Measurements from ENCODE around the gene CEP85L.
"Not testable (repeated sequence)": the region's sequence is repeated elsewhere in the genome, so short reads cannot be mapped to it uniquely, and the experiment has no call there.

The CEP85L gene

GRCh38 chr6:118444796-118445195 lies 206.6 kb downstream of the CEP85L start:
- H3K4me1 ChIP-seq, result no peaks in the 10 kb centered on the region
- no peaks in the 10 kb centered on the region for H3K27me3 ChIP-seq (ENCODE audit: low read depth)
- in situ Hi-C loops (cut with MboI; ENCODE audit: low sequenced_read_pairs), result no loop called here
- no peak overlapping the region for H3K4me3 ChIP-seq
- DNase-seq (ENCODE audit: low spot score in 2 of 2), result no peak
- no peaks in the 10 kb centered on the region for H3K36me3 ChIP-seq (replicated peaks)
- H3K9me3 ChIP-seq, result no peaks in the 10 kb centered on the region

GRCh38 chr6:118436482-118436881 lies 214.9 kb downstream of the CEP85L start:
- DNase-seq (ENCODE audit: low spot score in 2 of 2), result no peak

GRCh38 chr6:118434147-118434546 lies 217.2 kb downstream of the CEP85L start:
- H3K27me3 ChIP-seq (ENCODE audit: low read depth); H3K36me3 ChIP-seq (replicated peaks); H3K4me1 ChIP-seq; DNase-seq (ENCODE audit: low spot score in 2 of 2); in situ Hi-C loops (cut with MboI; ENCODE audit: low sequenced_read_pairs); H3K9me3 ChIP-seq; H3K4me3 ChIP-seq: not testable (repeated sequence)

More at GRCh38 chr6:118436482-118436881, 214.9 kb downstream of the CEP85L start:
- no peaks in the 10 kb centered on the region for H3K27me3 ChIP-seq (ENCODE audit: low read depth)
- no peaks in the 10 kb centered on the region for H3K4me1 ChIP-seq
- H3K9me3 ChIP-seq, result peaks cover 2% of the 10 kb centered on the region; the same call in 1 of the 2 replicates
- H3K36me3 ChIP-seq (replicated peaks), result no peaks in the 10 kb centered on the region
- H3K4me3 ChIP-seq, result no peak overlapping the region
- in situ Hi-C loops (cut with MboI; ENCODE audit: low sequenced_read_pairs), result no loop called here

GRCh38 chr6:118421312-118421711 lies 230.1 kb downstream of the CEP85L start:
- H3K36me3 ChIP-seq (replicated peaks); in situ Hi-C loops (cut with MboI; ENCODE audit: low sequenced_read_pairs); H3K4me3 ChIP-seq; H3K4me1 ChIP-seq; H3K9me3 ChIP-seq; H3K27me3 ChIP-seq (ENCODE audit: low read depth): not testable (repeated sequence)
- peak in 1 of 2 experiments; percentile 23 for DNase-seq (ENCODE audit: low spot score in 2 of 2)

GRCh38 chr6:118419448-118420394 lies 231.7 kb downstream of the CEP85L start:
- Histone ChIP-seq H3K36me3 (replicated peaks) (no peaks in the 10 kb centered on the region), H3K4me1 (no peaks in the 10 kb centered on the region), H3K4me3 (no peak overlapping the region), H3K27me3 (ENCODE audit: low read depth) (no peaks in the 10 kb centered on the region), H3K9me3 (no peaks in the 10 kb centered on the region)
- no peak for DNase-seq (ENCODE audit: low spot score in 2 of 2)
- in situ Hi-C loops (cut with MboI; ENCODE audit: low sequenced_read_pairs), result no loop called here

Data from HAP-1 (cell line).